Measurements from ENCODE around the gene KITLG.

Gene KITLG

DNA sequence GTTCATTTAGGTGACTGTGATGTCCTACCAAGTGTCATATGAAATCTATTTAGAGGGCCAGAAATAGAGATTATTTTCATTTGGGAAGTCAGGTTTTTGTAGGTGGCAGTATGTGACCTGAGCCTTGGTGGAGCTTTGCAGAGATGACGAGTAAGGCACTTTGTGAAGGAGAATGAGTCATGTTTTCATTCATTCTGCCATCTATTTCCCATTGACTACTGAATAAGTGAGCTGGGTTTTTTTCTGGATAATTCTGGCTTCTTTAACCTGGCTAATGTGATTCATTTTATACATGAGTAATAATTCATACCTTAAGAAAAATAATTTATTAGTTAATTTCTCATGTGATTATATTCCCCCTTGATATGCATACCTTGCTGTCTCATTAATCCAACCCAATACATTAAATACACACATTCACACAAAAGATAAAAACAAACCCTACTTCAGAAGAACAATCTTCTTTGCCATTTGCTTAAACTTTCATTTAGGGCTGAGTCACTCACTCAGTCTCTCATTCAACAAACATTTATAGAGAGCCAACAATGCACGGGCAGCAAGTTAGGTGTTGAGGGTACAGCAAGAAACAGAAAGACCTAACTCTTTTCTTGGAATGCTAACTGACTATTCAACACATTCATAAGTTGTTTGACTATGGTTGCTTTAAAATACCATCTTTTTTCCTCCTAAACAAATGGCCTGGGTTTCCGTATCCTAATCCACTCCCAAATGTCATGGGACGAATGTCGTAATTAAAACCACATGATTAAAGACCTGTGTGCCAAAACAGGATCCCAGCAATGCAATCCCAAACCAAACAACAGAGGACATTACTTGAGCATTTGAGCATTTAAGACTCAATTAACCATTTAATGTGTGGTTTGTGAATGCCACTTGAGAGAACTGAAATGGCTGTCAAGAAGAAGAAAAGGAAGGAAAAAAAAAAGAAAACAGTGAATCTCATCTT, 78.0 kb downstream of the KITLG start:
- no peak for TF ChIP-seq TEAD4 (IDR thresholded peaks at IDR 0.05)
- TF ChIP-seq TAF1 (IDR thresholded peaks at IDR 0.05; ENCODE audit: low read depth), result no peak
- TF ChIP-seq EGR1 (IDR thresholded peaks at IDR 0.05), result no peak
- TF ChIP-seq, protein P1, sequence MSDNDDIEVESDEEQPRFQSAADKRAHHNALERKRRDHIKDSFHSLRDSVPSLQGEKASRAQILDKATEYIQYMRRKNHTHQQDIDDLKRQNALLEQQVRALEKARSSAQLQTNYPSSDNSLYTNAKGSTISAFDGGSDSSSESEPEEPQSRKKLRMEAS (IDR thresholded peaks at IDR 0.05), result no peak
- no peak for TF ChIP-seq ZBTB7A (IDR thresholded peaks at IDR 0.05; ENCODE audit: low read depth)
- no peak for TF ChIP-seq NFIC (IDR thresholded peaks at IDR 0.05)
- no peak for TF ChIP-seq RAD21 (IDR thresholded peaks at IDR 0.05; ENCODE audit: low read depth)

DNA sequence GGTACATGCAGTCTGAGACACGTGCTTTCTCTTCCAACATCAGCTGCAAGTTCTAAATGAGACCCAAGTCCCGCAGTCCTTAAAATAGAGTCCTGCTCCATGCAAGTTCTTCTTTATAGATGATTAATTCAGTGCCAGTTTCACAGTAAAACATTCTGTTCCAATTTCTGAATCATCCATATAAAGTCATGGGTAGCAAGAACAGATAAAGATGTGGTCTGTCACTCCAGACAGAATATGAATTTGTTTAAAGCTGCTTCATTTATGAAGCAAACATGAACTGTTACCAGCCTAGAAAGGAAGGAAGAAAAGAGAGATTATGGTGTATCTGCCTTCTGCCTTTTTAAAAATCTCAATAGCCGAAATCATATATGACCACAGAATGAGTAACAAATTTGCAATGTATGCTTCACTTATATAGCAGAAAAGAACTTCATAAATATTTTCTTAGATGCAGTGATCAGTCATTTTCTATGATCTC, 83.3 kb downstream of the KITLG start:
- TF ChIP-seq, protein P2, sequence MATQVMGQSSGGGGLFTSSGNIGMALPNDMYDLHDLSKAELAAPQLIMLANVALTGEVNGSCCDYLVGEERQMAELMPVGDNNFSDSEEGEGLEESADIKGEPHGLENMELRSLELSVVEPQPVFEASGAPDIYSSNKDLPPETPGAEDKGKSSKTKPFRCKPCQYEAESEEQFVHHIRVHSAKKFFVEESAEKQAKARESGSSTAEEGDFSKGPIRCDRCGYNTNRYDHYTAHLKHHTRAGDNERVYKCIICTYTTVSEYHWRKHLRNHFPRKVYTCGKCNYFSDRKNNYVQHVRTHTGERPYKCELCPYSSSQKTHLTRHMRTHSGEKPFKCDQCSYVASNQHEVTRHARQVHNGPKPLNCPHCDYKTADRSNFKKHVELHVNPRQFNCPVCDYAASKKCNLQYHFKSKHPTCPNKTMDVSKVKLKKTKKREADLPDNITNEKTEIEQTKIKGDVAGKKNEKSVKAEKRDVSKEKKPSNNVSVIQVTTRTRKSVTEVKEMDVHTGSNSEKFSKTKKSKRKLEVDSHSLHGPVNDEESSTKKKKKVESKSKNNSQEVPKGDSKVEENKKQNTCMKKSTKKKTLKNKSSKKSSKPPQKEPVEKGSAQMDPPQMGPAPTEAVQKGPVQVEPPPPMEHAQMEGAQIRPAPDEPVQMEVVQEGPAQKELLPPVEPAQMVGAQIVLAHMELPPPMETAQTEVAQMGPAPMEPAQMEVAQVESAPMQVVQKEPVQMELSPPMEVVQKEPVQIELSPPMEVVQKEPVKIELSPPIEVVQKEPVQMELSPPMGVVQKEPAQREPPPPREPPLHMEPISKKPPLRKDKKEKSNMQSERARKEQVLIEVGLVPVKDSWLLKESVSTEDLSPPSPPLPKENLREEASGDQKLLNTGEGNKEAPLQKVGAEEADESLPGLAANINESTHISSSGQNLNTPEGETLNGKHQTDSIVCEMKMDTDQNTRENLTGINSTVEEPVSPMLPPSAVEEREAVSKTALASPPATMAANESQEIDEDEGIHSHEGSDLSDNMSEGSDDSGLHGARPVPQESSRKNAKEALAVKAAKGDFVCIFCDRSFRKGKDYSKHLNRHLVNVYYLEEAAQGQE (IDR thresholded peaks at IDR 0.05; ENCODE audit: low read depth), result no peak
- no peak for TF ChIP-seq CREB1 (IDR thresholded peaks at IDR 0.05; ENCODE audit: low read depth)
- TF ChIP-seq, protein P3, sequence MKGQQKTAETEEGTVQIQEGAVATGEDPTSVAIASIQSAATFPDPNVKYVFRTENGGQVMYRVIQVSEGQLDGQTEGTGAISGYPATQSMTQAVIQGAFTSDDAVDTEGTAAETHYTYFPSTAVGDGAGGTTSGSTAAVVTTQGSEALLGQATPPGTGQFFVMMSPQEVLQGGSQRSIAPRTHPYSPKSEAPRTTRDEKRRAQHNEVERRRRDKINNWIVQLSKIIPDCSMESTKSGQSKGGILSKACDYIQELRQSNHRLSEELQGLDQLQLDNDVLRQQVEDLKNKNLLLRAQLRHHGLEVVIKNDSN (IDR thresholded peaks at IDR 0.05), result no peak
- TF ChIP-seq EP300 (IDR thresholded peaks at IDR 0.05; ENCODE audit: borderline replicate concordance), result no peak
- TF ChIP-seq, protein P1 (IDR thresholded peaks at IDR 0.05), result no peak
- TF ChIP-seq TEAD4 (IDR thresholded peaks at IDR 0.05), result no peak
- TF ChIP-seq ZBTB7A (IDR thresholded peaks at IDR 0.05; ENCODE audit: low read depth), result no peak
- TF ChIP-seq FOXM1 (IDR thresholded peaks at IDR 0.05; ENCODE audit: borderline replicate concordance, low read depth), result no peak
- TF ChIP-seq TAF1 (IDR thresholded peaks at IDR 0.05; ENCODE audit: low read depth), result no peak
- TF ChIP-seq TCF12 (IDR thresholded peaks at IDR 0.05; ENCODE audit: low read depth), result no peak
- TF ChIP-seq YY1 (IDR thresholded peaks at IDR 0.05; ENCODE audit: low read depth), result no peak
- no peak for TF ChIP-seq EGR1 (IDR thresholded peaks at IDR 0.05)
- TF ChIP-seq NFIC (IDR thresholded peaks at IDR 0.05), result no peak

DNA sequence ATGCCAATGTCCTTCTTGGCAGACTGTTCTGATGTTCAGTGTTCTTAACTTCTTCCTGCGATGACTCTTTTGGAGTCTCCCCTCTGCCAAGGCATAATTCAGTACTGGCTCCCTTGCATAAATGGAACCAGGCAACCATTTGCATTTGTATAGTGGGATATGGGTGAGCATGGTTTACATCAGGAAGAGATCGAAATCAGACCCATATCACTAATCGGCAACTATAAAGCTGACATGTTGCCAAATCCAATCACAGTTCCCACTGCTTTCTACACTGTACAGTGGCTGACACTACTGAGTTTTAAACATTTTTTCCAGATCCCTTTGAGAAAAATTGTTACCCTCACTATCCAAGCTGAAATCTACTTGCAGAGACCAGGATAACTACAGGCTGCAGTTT, 83.8 kb downstream of the KITLG start:
- TF ChIP-seq, protein P1 (IDR thresholded peaks at IDR 0.05), result no peak
- TF ChIP-seq FOXM1 (IDR thresholded peaks at IDR 0.05; ENCODE audit: borderline replicate concordance, low read depth), result no peak
- no peak for TF ChIP-seq TEAD4 (IDR thresholded peaks at IDR 0.05)
- TF ChIP-seq, protein P3 (IDR thresholded peaks at IDR 0.05), result no peak
- TF ChIP-seq CREB1 (IDR thresholded peaks at IDR 0.05; ENCODE audit: low read depth), result no peak
- no peak for TF ChIP-seq TAF1 (IDR thresholded peaks at IDR 0.05; ENCODE audit: low read depth)
- no peak for TF ChIP-seq RAD21 (IDR thresholded peaks at IDR 0.05; ENCODE audit: low read depth)
- TF ChIP-seq, protein P2 (IDR thresholded peaks at IDR 0.05; ENCODE audit: low read depth), result no peak
- TF ChIP-seq YY1 (IDR thresholded peaks at IDR 0.05; ENCODE audit: low read depth), result no peak
- no peak for TF ChIP-seq CEBPB (IDR thresholded peaks at IDR 0.05)
- TF ChIP-seq ZBTB7A (IDR thresholded peaks at IDR 0.05; ENCODE audit: low read depth), result no peak
- TF ChIP-seq NFIC (IDR thresholded peaks at IDR 0.05), result no peak
- TF ChIP-seq EGR1 (IDR thresholded peaks at IDR 0.05), result no peak
- no peak for TF ChIP-seq EP300 (IDR thresholded peaks at IDR 0.05; ENCODE audit: borderline replicate concordance)

DNA sequence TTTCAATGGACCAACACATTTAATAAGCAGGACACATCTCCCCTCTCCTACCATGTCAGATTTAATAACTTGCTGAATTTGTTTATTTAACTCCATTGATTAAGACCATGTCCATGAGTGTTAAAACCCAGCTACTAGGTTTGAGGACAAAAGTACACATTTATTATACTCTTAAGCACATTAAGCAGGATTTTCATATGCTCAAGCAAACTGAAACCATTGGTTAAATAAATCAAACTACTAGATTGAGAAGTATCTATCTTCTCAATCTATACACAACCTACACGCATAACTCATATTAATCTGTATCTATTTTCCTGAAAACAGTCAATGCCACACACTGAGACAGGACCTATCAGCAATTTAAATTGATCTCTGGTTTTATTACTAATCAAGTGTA, 85.2 kb downstream of the KITLG start:
- no peak for TF ChIP-seq FOXM1 (IDR thresholded peaks at IDR 0.05; ENCODE audit: borderline replicate concordance, low read depth)

DNA sequence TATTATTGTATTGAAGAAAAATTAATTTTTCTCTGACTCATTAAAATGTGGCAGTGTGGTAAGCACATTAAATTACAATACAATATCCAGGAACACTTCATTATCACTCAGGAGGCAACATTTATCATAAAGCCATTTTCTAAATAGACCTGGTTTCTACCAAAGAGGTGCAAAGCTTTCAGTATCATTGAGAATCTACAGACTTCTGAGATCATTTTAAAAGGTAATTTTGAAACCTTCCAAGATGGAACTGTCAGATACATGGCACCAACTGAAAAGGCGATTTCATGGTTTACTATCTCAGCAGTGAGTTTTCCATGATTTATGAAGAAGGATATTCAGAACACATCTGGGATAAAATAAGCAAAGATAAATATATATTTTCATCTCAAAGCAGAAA, 85.8 kb downstream of the KITLG start:
- TF ChIP-seq EP300 (IDR thresholded peaks at IDR 0.05; ENCODE audit: borderline replicate concordance) (no peak), CEBPB (IDR thresholded peaks at IDR 0.05) (no peak), FOXM1 (IDR thresholded peaks at IDR 0.05; ENCODE audit: borderline replicate concordance, low read depth) (no peak), TCF12 (IDR thresholded peaks at IDR 0.05; ENCODE audit: low read depth) (no peak), YY1 (IDR thresholded peaks at IDR 0.05; ENCODE audit: low read depth) (no peak), CREB1 (IDR thresholded peaks at IDR 0.05; ENCODE audit: low read depth) (no peak), TAF1 (IDR thresholded peaks at IDR 0.05; ENCODE audit: low read depth) (no peak), RAD21 (IDR thresholded peaks at IDR 0.05; ENCODE audit: low read depth) (no peak), ZBTB7A (IDR thresholded peaks at IDR 0.05; ENCODE audit: low read depth) (no peak), NFIC (IDR thresholded peaks at IDR 0.05) (no peak), EGR1 (IDR thresholded peaks at IDR 0.05) (no peak), TEAD4 (IDR thresholded peaks at IDR 0.05) (no peak)
- TF ChIP-seq, protein P2 (IDR thresholded peaks at IDR 0.05; ENCODE audit: low read depth), result no peak
- TF ChIP-seq, protein P1 (IDR thresholded peaks at IDR 0.05), result no peak
- TF ChIP-seq, protein P3 (IDR thresholded peaks at IDR 0.05), result no peak

All from Ishikawa (cell line).